ENCODE data around the gene CCDC134.
"Not testable (repeated sequence)": the region's sequence is repeated elsewhere in the genome, so short reads cannot be mapped to it uniquely, and the experiment has no call there.

CCDC134 gene

DNA sequence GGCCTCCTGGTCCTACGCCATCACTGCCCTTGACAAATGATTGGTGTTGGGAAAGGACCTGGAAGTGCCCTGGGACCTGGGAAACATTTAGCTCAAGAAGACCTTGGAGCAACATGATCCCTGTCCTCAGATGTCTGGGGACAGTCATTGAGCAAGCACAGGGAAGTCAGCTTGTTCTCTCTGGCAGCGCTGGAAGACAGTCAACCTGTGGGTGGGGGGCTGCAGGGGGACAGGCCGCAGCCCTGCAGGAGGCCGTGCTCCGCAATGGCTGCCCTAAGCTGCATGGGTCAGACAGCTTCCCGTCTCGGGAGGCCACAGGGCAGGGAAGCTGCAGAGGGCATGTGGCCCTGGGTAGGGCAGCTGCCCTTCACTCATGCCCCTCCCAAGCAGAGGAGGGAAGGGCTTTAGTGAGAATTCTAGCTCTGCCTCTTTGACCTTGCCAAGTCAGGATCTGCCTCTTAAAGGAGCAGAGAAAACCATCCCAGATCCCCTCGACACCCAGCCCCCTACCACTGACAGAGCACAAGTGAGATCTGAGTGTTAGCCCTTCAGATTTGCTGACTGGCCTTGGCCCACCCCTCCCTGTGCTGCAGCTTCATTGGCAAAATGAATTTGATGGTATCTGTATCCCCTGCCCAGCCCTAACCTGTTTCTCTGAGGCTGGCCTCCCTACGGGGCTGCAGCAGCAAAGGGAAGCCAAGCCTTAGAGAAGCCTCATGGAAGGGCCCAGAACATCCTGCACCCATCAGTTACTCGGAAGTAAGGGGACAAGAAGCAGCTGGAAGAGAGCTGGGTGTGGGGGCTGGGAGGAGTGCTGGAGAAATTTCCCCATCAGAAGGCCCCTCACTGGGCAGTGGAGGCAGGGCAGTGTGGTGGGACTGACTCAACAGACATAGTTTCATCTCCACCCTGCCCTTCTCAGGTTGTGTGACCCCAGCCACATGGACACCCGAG, 26.2 kb downstream of the CCDC134 start:
- DNase-seq = no peak

DNA sequence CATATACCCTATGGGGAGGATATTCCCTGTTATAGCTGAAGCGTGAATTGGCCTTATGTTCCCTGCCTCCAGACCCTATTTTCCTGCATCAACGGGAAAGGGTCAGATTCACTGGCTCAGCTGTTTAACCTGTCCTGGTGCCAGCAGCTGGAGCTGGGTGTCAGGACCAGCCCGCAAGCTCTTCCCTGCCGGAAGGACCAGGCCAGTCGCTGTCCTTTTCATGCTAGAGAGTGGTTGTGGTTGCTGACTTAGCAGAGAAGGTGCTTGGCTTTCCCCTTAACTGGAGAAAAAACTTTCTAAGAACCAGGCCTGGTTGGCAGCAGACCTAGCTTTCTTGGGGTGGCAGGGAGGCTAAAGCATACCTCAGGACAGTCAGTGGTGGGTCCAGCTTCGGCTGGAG, 27.2 kb downstream of the CCDC134 start:
- DNase-seq = no peak

DNA sequence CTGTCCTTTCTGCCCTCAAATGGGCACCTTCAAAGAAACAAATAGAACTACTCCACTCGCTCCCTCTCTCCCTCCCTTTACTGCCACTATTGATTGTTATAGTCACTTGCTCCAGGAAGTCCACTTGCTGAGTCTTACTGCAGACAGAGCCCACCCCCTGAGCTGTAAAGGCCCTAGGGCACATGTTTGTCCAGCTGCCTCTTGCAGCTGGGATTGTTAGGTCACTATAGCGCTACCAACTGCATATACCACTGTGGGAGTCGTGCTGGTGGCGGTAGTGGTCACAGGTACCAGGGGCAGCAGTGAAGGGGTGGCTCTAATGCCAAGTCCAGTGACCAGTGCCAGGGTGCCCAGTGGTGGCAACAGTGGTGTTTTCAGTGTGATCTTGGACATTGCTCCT, 28.0 kb downstream of the CCDC134 start:
- DNase-seq = no peak

DNA sequence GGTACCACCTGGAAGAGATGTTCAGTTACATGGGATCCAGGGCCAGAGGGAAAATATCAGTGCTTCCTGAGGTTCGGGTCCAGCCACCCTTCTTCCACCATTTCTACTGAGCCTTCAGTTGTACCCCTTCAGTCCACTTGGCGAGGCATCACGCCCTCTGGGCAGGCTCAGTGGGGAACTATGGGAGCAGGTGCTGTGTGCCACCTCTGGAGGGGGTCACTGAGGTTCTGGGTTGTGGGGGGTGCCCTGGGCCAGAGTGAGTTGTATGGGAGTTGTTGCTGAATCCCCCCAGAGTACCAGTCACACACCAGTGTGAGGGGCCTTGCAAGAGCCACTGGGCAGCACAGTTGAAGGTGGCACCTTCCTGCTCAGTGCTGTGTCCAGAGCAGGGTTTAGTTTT, 29.7 kb downstream of the CCDC134 start:
- no peak for DNase-seq

DNA sequence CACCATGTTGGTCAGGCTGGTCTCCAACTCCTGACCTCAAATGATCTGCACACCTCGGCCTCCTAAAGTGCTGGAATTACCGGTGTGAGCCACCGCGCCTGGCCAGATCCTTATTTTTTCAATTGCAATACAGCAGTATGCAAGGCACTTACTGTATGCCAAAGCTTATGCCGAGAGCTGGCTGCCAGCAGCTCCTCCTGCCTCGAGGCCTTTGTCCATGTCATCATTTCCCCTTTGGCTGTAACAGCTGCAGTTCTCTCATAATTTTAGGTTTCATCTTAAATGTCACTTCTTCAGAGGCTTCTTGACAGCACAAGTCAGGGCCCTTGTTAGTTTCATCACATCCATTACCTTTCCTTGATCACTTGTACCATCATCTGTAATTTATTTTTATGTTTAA, 30.9 kb downstream of the CCDC134 start:
- DNase-seq = no peak

DNA sequence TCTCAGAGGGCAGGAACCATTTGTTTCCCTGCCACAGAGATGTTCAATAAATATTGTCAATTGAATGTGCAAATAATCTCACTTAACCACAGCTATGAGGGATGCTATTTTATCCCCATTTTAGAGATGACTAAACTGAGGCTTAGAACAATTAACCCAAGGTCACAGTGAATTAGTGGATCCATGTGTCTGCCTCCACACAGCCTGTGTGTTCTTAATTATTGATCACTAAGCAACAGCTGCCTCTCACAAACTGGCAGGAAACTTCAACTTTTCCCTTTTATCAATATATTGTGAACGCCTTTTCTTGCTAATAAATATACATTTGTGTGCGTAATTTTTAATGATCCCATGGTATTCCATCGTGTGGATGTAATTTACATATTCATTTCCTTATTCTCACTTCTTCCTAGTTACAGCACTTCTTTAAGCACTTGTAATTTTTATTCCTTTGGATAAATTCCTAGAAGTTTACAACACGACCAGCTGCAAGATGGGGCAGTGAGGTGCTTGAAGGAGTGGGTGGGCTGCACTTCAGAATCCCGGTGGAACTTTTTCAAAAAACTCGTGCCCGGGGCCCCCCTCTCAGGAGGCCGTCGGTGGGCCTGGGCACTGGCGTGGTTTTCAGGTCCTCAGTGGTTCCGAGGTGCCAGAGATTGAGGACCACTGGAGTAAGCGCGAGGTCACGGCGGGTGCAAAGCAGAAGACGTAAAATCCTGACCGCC, 31.5 kb downstream of the CCDC134 start:
- DNase-seq = no peak

DNA sequence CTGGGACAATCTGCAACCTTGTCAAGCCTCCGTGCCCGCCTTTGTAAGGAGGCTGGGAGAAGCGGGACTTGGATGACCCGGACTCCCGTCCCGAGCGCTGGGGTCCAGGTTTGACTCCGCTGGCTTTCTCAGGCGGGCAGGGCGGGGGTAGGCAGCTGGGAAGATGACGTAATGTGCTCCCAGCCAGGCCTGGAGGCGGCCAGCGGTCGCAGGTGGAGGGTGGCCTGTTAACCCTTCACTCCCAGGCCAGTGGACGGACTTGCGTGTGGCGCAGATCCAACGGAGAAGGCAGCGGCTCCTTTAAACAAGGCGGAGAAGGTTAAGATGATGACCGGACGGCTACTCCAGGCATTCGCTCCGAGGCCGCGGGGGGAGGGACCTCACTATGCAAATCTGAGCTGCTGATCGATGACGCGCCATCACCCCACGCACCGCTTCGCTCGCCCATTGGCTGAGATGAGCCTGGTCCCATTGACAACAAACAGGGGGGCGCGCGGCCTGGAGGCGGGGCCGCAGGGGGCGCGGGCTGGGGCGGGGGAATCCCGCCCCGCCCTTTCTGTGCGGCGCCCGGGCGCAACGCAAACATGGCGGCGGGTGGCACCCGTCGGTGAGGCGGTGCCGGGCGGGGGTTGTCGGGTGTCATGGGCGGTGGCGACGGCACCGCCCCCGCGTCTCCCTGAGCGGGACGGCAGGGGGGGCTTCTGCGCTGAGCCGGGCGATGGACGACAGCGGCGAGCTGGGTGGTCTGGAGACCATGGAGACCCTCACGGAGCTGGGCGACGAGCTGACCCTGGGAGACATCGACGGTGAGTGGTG, 32.3 kb downstream of the CCDC134 start, which contains the start of gene SREBF2:
SREBF2 (plus strand) TSS at position 553 of the 816 bp plus-strand sequence; CDS start at position 719, 166 bp downstream.
- DNase-seq = peak; percentile 99

DNA sequence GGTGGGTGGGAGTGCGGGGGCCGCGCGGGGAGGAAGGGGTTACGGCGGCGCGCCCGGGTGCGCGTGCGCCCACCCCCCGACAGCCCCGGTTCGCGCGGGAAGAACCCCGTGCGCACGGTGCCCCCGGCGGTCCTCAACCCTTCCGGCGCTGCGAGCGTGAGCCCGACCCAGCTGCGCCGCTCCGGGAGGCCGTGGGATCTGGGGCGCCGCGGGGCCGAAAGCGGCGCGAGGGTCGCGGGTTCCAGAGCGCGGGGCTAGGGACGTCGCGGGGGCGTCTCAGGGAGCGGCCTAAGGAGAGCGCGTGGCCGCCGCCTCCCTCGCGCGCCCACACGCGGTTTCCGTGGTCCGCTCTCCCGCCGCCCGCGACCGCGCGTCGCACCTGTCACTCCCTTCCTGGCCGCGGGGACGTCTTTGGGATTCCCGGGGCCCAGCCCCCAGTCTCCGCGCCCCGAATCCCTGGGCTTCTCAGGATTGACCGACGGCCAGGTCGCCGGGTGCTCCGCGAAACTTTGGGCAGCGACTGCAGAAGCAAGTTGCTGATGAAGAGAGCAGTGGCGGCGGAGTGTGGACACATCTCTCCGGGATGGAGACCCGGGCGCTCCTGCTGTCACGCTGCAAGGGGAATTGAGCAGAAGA, 33.0 kb downstream of the CCDC134 start:
- DNase-seq = peak; percentile 60

DNA sequence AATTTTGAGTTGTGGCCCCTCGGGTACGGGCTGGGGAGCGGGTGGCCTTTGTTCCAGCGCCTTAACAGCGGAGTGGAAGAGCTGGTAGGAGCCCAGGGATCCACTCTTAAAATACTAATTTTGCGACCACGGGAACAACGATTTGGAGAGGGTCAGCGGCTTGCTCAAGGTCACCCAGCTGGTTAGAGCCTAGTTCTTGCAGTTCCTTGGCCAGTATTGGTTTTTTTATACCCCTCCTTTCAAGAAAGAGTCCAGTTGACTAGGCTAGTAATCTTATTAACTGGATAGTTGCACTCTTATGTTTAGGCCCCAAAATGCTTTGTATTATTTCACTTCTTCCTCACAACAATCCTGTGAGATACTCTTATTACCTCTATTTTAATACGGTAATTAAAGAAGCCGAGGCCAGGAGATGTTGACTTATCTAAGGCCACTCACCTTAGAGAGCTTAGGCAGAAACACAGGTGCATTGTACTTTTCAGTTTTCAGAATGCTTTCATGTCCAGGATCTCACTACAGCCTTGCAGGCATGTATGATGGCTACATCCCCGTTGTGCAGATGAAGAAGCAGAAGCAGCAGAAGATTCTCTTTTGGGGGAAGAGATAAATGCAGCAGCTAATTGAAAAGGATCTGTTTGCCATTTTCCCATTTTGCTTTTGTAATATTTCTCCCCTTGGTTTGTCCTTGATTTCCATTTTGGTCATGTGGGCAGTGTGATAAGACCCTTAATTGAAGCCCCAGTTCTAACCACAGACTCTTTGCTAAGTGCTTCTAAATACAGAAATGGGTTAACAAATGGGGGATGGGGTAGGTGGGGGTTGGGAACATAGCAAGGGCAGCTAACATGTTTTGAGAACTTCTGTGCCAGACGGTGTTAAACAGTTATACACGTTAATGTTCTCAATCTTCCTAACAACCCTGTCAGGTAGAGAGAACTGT, 33.8 kb downstream of the CCDC134 start:
- no peak for DNase-seq

DNA sequence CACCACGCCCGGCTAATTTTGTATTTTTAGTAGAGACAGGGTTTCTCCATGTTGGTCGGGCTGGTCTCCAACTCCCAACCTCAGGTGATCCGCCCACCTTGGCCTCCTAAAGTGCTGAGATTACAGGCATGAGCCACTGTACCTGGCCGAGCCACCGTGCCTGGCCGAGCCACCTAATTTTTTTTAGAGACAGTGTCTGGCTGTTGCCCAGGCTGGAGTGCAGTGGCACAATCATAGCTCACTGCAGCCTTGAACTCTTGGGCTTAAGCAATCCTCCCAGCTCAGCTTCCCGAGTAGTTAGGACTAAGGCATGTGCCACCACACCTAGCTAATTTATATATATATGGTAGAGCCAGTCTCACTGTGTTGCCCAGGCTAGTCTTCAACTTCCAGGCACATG, 35.0 kb downstream of the CCDC134 start:
- DNase-seq = not testable (repeated sequence)

DNA sequence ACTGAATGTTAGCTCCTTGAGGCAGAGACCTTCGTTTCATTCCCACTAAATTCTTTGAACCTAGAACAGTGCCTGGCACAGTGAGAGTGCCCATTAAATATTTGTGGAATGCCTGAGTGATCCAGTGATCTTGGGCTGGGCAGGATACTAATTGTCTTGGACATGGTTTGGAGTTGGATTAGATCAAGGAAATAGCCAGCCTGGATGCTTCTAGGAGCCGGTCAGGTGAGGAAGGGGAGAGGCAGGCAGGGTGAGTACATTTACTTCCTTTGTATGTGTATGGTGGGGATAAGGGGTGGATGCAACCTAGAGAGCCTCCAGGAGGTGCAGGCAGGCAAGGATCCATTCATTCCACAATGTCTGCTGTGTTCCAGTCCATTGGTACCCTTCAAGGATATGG, 36.1 kb downstream of the CCDC134 start:
- no peak for DNase-seq

DNA sequence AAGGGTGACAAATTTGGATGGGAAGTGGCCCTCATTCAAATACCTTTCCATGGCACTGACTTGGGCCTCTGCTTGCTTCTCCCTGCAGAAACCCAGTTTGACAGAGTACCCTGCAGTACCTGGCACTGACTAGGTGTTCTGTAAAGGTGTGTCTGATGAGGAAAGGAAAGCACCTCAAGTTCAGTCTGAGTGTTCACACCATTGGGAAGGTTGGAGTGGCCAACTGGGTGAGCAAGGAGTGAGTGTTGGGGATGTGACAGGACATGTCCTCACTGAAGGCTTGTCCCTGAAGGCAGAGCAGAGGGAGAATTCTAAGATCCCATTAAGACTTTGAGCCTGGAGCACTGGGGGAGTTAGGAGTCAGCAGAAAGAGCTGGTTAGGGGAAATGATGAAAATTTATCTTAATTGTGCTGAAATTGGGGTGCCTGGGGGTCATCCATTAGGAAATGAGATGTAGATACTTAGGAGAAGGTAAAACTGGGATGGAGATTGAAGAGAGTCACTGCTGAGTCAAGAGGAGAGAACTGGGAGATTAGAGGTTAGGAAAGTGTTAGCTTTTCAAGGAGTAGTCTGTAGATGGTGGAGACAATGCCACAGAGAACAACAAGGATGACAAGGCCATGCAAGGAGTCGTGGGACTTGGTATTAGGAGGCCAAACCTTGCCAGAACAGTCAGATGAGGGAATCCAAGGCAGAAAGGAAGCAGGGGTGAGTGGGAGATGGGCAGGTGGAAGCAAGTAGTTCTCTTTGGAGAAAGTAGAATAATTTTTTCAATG, 38.6 kb downstream of the CCDC134 start:
- DNase-seq = no peak

DNA sequence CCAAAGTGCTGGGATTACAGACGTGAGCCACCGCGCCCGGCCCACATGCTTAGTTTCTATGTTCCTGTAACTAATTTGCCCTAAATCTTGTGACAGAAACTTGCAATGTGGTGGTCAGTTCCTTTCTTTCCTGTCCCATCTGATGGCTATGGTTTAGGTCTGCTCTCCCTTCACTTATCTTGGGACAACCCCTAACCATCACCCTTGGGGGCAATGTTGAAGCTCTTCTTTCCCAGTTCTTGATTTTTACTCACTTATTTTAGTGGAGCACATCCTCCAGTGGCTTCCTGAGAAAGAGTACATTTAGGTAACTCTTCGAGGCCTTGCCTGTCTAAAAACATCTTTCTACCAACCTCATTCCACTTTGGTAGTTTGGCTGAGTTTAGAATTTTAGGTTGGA, 39.7 kb downstream of the CCDC134 start:
- DNase-seq = no peak

DNA sequence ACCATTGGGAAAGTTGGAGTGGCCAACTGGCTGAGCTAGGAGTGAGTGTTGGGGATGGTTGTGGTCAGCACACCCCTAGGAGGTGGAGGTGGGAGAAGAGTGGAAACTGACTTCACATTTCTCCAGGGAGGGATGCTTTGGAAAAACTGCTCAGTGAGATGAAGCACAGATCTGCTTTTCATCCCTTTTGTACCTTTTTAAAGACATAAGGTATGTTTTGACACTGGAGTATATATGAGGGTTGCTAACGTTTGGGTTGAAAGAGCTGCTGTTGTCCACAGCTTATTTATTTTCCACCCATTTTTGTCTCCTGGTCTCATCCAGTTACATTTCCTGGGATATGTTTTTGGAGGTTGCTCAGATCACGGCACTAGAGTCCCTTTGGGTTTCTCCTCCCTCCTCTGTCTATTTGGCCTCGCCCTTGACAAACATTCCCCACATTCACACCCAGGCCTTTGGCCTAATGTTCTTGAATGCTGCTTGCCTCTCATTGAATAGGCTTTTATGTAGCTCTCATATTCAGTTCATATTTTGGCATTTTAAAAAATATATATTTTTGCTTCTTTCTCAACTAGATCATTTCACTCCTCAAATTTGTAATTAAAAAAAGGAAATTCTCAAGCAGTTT, 40.7 kb downstream of the CCDC134 start:
- no peak for DNase-seq

DNA sequence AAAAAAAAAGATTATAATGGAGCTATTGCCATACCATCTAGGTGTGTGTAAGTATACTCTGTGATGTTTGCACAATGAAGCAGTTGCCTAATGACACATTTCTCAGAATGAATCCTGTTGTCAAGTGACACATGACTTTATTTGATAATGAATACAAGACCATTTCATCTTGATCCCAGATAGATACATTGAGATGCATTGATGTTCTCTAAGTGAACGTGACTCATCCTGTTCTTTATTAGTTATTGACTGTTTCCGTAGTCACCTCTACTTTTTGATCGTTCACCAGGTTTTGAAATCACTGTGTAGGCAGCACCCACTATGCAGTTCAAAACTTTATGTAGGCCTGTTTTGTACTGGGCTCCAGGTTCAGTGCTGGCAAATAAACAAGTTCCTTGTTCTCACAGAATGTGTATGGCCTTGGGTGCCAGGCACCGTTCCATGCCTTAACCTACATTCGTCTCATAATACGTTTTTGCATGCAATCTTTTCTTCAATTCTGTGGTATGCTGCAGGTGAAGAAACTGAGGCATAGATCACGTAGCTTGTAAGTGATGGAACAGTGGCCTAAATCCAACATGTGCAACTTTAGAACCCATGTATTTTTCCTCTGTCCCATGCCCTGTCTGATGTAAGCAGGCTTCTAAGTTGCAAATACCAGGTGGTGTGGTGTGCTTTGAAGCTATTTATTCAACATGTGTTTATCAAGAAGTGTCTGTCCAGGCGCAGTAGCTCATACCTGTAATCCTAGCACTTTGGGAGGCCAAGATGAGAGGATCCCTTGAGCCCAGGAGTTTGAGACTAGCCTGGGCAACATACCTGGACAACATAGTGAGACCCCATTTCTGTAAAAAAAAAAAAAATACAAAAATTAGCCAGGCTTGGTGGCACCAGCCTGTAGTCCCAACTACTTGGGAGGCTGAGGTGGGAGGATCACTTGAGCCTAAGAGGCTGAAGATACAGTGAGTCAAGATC, 42.8 kb downstream of the CCDC134 start:
- DNase-seq = peak; percentile 26

DNA sequence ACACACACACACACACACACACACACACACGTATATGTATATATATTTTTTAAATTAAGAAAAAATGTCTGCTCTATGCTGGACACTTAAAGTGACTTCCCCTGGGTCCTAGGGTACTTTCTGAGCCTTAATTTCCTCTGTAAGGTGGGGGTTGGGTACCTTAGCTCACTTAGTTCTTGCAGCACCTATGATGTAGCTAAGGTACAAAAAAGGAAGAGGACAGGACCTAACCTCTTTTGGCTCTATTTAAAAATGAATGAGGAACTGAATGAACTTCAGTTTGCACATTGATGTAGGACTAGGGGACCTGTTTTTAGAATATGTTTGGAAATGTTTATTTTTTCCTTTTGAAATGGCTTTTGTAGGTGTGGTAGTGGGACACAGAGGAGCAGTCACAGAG, 43.6 kb downstream of the CCDC134 start:
- no peak for DNase-seq

DNA sequence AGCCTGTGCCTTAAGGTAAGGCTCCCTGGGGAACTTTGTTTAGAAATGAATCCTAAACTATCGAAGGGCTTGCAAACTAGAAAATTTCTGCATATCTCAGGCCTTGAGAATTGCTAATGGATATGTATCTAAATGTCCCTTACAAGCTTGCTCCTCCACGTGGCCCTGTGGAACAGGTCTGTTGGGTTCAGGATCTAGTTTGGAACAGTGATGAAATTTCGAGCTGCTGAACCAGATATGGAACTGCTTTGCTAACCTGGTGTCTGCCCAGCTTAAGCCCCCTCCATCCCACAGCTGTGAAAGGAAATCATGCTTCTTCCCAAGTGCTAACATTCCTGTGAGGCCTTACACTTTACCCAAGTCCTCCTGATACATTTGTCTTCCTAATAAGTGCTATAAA, 44.0 kb downstream of the CCDC134 start:
- DNase-seq = no peak

DNA sequence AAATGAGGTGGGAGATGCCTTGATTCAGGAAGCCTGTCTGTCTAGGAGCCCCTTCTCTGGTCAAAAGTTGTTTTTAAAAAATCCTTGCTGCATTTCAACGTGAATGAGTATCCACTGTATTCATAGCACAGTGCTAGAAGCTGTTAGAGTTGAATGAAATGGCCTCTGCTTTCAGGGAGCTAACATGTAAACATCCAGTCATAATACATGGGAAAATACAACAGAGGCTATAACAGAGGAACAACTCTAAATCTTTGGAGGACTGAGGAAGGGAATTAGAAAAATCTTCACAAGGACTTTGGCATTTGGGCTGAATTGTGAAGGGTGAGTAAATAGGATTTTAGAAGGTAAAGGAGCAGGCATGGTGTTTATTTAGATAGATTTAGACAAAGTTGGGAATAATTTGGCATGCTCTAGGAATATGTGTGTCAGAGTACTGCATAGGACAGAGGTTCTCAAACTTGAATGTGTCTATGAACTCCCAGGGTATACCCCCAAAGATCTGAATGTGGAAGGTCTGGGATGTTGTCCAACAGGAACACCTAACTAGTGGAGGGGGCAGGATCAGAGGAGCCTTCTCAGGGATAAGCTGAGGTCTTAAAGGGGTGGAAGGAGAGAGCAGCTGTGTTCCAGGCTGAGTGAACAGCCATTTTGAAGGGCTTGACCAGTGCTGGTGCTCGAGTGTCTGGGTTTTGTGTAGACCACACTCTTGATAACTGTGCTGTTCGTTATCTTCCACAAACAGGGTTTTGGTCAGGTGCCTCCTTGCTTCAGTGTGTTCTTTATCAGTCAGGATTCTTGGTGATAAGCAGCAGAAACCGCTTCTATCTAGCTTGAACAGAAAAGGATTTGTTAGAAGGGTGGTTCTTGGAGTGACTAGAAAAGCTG, 45.1 kb downstream of the CCDC134 start:
- DNase-seq = no peak
